ENCODE data around the gene GGTLC2. TPM values are rescaled to one million over a fixed set of nuclear protein-coding genes. Genes with fewer than 3 reads are reported as not detected.

GGTLC2 gene
- total and polyA plus RNA-seq, 2 experiments from 2014 or later, result 0.37 TPM; not detected in 1

DNA sequence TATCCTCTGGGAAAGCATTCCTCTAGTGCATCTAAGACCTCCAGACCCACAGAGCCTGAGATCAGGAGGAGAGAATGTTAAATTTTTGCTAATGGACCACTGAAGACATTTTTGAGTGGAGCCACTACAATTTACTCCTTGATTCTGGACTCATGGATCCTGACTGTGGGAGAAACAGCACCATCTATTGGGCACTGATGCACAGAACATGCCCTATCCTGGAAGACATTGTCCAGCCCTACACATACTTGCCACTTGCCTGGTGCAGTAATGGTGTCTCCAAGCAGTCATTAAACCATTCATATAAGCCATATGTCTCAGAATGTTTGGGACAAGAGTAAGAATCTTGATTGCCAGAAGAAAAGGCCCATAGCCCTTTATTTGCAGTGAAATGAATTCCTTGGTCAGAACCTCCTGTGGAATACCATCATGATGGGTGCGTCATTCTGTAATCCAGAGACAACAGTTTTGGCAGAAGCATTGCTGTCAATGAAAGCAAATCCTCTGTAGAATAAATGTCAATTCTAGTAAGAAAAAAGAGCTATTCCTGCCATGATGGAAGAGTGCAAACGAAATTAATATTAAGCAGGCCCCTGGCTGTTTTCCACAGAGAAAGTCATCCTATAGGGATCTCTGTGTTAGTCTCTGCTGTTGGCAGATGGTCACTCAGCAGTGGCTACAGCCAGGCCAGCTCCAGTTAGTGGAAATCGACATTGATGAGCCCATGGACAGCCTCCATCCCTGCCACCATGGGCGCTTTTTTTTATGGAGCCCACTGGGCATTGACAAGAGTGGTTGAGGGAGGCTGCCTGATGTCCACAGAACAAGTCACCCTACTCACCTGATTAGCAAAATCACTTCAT, 43.5 kb downstream of the GGTLC2 start:
- 70% methylated on average over 4 of the region's 4 CpGs for WGBS (ENCODE audit: low lambda C conversion rate, missing lambda C conversion rate)
- DNase-seq (ENCODE audit: low spot score), result peak; percentile 76
- TF ChIP-seq EZH2phosphoT487 (IDR thresholded peaks at IDR 0.05; ENCODE audit: low read depth, severe bottlenecking, unreplicated experiment) (no peak), EZH2 (IDR thresholded peaks at IDR 0.05; ENCODE audit: borderline replicate concordance) (no peak)
- TF ChIP-seq, protein P1, sequence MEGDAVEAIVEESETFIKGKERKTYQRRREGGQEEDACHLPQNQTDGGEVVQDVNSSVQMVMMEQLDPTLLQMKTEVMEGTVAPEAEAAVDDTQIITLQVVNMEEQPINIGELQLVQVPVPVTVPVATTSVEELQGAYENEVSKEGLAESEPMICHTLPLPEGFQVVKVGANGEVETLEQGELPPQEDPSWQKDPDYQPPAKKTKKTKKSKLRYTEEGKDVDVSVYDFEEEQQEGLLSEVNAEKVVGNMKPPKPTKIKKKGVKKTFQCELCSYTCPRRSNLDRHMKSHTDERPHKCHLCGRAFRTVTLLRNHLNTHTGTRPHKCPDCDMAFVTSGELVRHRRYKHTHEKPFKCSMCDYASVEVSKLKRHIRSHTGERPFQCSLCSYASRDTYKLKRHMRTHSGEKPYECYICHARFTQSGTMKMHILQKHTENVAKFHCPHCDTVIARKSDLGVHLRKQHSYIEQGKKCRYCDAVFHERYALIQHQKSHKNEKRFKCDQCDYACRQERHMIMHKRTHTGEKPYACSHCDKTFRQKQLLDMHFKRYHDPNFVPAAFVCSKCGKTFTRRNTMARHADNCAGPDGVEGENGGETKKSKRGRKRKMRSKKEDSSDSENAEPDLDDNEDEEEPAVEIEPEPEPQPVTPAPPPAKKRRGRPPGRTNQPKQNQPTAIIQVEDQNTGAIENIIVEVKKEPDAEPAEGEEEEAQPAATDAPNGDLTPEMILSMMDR (IDR thresholded peaks at IDR 0.05; ENCODE audit: poor library complexity), result peak; percentile 85
- peaks cover 25% of the 10 kb centered on the region for H3K4me1 ChIP-seq (ENCODE audit: insufficient read depth)
- H2AFZ ChIP-seq, result no peak overlapping the region
- no peak overlapping the region for H3K4me3 ChIP-seq
- H4K20me1 ChIP-seq (ENCODE audit: insufficient read depth, poor library complexity, severe bottlenecking), result no peaks in the 10 kb centered on the region
- H3K4me2 ChIP-seq, result no peak overlapping the region
- no peaks in the 10 kb centered on the region for H3K9me3 ChIP-seq (ENCODE audit: low read depth)
- no peaks in the 10 kb centered on the region for H3K27me3 ChIP-seq
- no peaks in the 10 kb centered on the region for H3K9me2 ChIP-seq (replicated peaks; ENCODE audit: insufficient read depth)
- H3K36me3 ChIP-seq (replicated peaks; ENCODE audit: insufficient read depth, low read depth), result no peaks in the 10 kb centered on the region
- H3K27ac ChIP-seq, result no peak overlapping the region
- no peaks in the 10 kb centered on the region for H3K79me2 ChIP-seq

DNA sequence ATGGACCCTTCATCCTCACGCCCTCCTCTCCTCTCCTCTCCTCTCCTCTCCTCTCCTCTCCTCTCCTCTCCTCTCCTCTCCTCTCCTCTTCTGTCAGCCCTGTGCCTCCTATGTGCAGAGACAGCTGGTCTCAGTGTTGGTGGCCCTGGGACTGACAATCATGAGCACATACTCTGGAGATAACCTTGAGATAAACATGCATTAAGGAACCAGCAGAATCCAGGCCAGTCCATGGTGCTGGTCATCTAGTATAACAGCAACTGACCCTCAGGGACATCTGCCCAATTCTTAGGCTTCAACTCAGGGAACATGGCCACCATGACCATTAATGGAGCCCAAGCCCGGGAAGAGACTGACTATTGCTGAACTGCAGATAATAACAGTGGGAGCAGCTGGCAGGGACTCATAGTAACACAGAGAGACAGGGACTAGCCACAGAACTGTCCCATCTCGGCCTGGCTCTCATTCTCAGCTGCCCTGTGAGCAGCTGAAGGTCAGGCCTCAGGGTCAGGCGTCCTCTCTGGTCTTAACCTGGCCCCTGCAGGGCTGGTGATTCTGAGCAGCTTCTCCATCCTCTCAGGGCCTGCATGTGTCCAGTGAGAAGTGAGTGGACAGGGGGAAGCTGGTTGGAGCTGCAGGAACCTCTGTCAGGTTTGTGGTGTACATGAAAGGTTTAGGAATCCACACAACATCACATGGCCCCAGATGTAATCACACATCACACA, 45.4 kb downstream of the GGTLC2 start:
- WGBS (ENCODE audit: low lambda C conversion rate, missing lambda C conversion rate), result 75% methylated on average over 4 of the region's 4 CpGs
- H3K27me3 ChIP-seq, result no peaks in the 10 kb centered on the region
- H3K9me3 ChIP-seq (ENCODE audit: low read depth), result no peaks in the 10 kb centered on the region
- H3K36me3 ChIP-seq (replicated peaks; ENCODE audit: insufficient read depth, low read depth), result no peaks in the 10 kb centered on the region
- no peaks in the 10 kb centered on the region for H3K9me2 ChIP-seq (replicated peaks; ENCODE audit: insufficient read depth)
- H3K79me2 ChIP-seq, result no peaks in the 10 kb centered on the region
- H3K27ac ChIP-seq, result no peak overlapping the region
- H3K4me3 ChIP-seq, result no peak overlapping the region
- H4K20me1 ChIP-seq (ENCODE audit: insufficient read depth, poor library complexity, severe bottlenecking), result no peaks in the 10 kb centered on the region
- H3K4me1 ChIP-seq (ENCODE audit: insufficient read depth), result peaks cover 22% of the 10 kb centered on the region
- TF ChIP-seq EZH2 (IDR thresholded peaks at IDR 0.05; ENCODE audit: borderline replicate concordance) (no peak), EZH2phosphoT487 (IDR thresholded peaks at IDR 0.05; ENCODE audit: low read depth, severe bottlenecking, unreplicated experiment) (no peak)
- TF ChIP-seq, protein P1 (IDR thresholded peaks at IDR 0.05; ENCODE audit: poor library complexity), result no peak
- DNase-seq (ENCODE audit: low spot score), result no peak
- no peak overlapping the region for H2AFZ ChIP-seq
- H3K4me2 ChIP-seq, result no peak overlapping the region

DNA sequence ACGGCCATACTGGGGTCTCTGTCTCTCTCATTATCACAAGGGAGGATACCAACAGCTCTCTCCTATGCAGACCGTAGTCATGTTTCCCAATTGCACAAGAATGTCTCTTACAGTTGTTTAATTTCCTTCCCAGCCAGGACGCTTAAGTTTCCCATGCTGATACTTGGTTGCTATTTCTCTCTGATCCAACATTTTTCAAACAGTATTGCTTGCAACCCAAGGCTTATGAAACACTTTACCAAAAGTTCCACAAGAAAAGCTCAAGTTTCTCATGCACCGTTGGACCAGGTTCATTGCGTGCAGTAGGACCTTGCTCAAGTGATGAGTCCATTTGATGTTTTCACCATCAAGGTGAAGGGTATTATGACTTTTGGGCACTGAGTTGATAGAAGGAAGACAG, 46.6 kb downstream of the GGTLC2 start:
- Histone ChIP-seq H4K20me1 (ENCODE audit: insufficient read depth, poor library complexity, severe bottlenecking) (no peaks in the 10 kb centered on the region), H3K27ac (peak overlapping the region; percentile 58), H3K9me2 (replicated peaks; ENCODE audit: insufficient read depth) (no peaks in the 10 kb centered on the region), H3K4me3 (no peak overlapping the region), H3K36me3 (replicated peaks; ENCODE audit: insufficient read depth, low read depth) (no peaks in the 10 kb centered on the region), H2AFZ (no peak overlapping the region), H3K27me3 (no peaks in the 10 kb centered on the region), H3K4me2 (no peak overlapping the region), H3K9me3 (ENCODE audit: low read depth) (no peaks in the 10 kb centered on the region), H3K79me2 (no peaks in the 10 kb centered on the region), H3K4me1 (ENCODE audit: insufficient read depth) (peaks cover 22% of the 10 kb centered on the region)
- TF ChIP-seq EZH2 (IDR thresholded peaks at IDR 0.05; ENCODE audit: borderline replicate concordance), result no peak
- TF ChIP-seq, protein P1 (IDR thresholded peaks at IDR 0.05; ENCODE audit: poor library complexity), result no peak
- TF ChIP-seq EZH2phosphoT487 (IDR thresholded peaks at IDR 0.05; ENCODE audit: low read depth, severe bottlenecking, unreplicated experiment), result no peak
- WGBS (ENCODE audit: low lambda C conversion rate, missing lambda C conversion rate), result 87% methylated on average over 5 of the region's 5 CpGs
- no peak for DNase-seq (ENCODE audit: low spot score)
